H1 (cell line): ENCODE measurements around the gene LPP. TPM values are rescaled to one million over a fixed set of nuclear protein-coding genes. Genes with fewer than 3 reads are reported as not detected.
A peak's percentile ranks its signal among the peaks of the same experiment; 100 is the strongest.

Experiments used
- CTCF ChIA-PET: fragments of 300-600 bp; sonication (Branson Sonifier 250); formaldehyde crosslinking; loops from one replicate; lab custom pipeline; 2021; ENCODE audit not compliant: partially characterized antibody; lab: Charles Lee
- POLR2A ChIA-PET: fragments of 300-600 bp; sonication (Branson Sonifier 250); formaldehyde crosslinking; loops from one replicate; lab custom pipeline; 2021; ENCODE audit warnings: inconsistent platforms; ENCODE audit not compliant: partially characterized antibody; lab: Charles Lee
- DNase-seq, 2 experiments: peaks; one replicate each; pipeline versions ENCODE4 v3.0.0 to v3.0.0-alpha.2; 2010 to 2022; ENCODE audit warnings: low spot score in 2 of 2, low read depth in 1 of 2, mixed read lengths in 1 of 2
- FAIRE-seq: peaks from 2 replicates; lab custom pipeline; 2011; peaks lifted over from hg19 to GRCh38; lab: Jason Lieb, UNC
- H2AFZ ChIP-seq: 2 replicates; pipeline ENCODE4 v1.8.1; 2012; ENCODE audit warnings: low read length, inconsistent platforms
- H2AK5ac ChIP-seq: 2 replicates; pipeline ENCODE4 v1.6.1; 2013; ENCODE audit warnings: low read depth, low read length
- H2BK120ac ChIP-seq: replicated peaks from 2 replicates; pipeline ENCODE3; 2013; ENCODE audit warnings: low read depth, low read length, inconsistent platforms
- H2BK12ac ChIP-seq: 2 replicates; pipeline ENCODE4 v1.6.1; 2013; ENCODE audit warnings: low read depth, low read length
- H2BK15ac ChIP-seq: 2 replicates; pipeline ENCODE4 v1.6.1; 2013; ENCODE audit warnings: low read length
- H2BK20ac ChIP-seq: 2 replicates; pipeline ENCODE4 v1.6.1; 2013; ENCODE audit warnings: low read length
- H2BK5ac ChIP-seq: 2 replicates; pipeline ENCODE4 v1.6.1; 2013; ENCODE audit warnings: low read depth, low read length
- H3K14ac ChIP-seq: 2 replicates; pipeline ENCODE4 v1.6.1; 2013; ENCODE audit warnings: inconsistent platforms; ENCODE audit not compliant: insufficient read length
- H3K18ac ChIP-seq: 2 replicates; pipeline ENCODE4 v1.6.1; 2013; ENCODE audit warnings: low read length; ENCODE audit errors: extremely low read depth
- H3K23ac ChIP-seq: 2 replicates; pipeline ENCODE4 v1.6.1; 2013; ENCODE audit warnings: inconsistent platforms; ENCODE audit not compliant: insufficient read length
- H3K23me2 ChIP-seq: 2 replicates; pipeline ENCODE4 v1.6.1; 2013; ENCODE audit warnings: low read depth, low read length
- H3K27ac ChIP-seq: 2 replicates; pipeline ENCODE4 v1.6.1; 2011; ENCODE audit warnings: low read depth, low read length, inconsistent platforms
- H3K27me3 ChIP-seq, 4 experiments: replicated peaks in 1 of 4; 1 replicate in 1 of 4; 2 replicates in 3 of 4; pipeline versions ENCODE4 v1.6.1 to v1.8.1; 2011 to 2013; ENCODE audit warnings: low read length in 3 of 4, mild to moderate bottlenecking in 3 of 4, inconsistent platforms in 2 of 4, mixed read lengths in 2 of 4, moderate library complexity in 1 of 4; ENCODE audit not compliant: control insufficient read depth in 3 of 4, insufficient read depth in 3 of 4; ENCODE audit errors: extremely low read depth in 1 of 4
- H3K36me3 ChIP-seq, 4 experiments: 2 replicates each; pipeline versions ENCODE4 v1.6.1 to v1.8.1; 2011 to 2013; ENCODE audit warnings: mild to moderate bottlenecking in 4 of 4, low read length in 3 of 4, moderate library complexity in 2 of 4, control low read depth in 1 of 4, inconsistent platforms in 1 of 4; ENCODE audit not compliant: insufficient read depth in 4 of 4, control insufficient read depth in 2 of 4
- H3K4ac ChIP-seq: replicated peaks from 2 replicates; pipeline ENCODE3; 2013; ENCODE audit warnings: low read length, low read depth, mixed read lengths, inconsistent platforms; ENCODE audit not compliant: insufficient read length
- H3K4me1 ChIP-seq, 4 experiments: replicated peaks in 1 of 4; 1 replicate in 1 of 4; 2 replicates in 3 of 4; pipeline versions ENCODE4 v1.6.1 to v1.8.1; 2011 to 2013; ENCODE audit warnings: low read length in 3 of 4, inconsistent platforms in 2 of 4, mixed read lengths in 1 of 4; ENCODE audit not compliant: insufficient read depth in 4 of 4, control insufficient read depth in 3 of 4
- H3K4me2 ChIP-seq, 2 experiments: 2 replicates each; pipeline versions ENCODE4 v1.6.1 to v1.8.1; 2011 to 2013; ENCODE audit warnings: low read depth in 2 of 2, low read length in 2 of 2, control low read depth in 1 of 2, inconsistent platforms in 1 of 2, mild to moderate bottlenecking in 1 of 2; ENCODE audit not compliant: insufficient read depth in 1 of 2
- H3K4me3 ChIP-seq, 4 experiments: fragments of 200-600, 300-600 bp in 1 of 4; sonication (generic), shearing (Covaris generic), sonication (Bioruptor Twin) in 1 of 4; 2 replicates each; pipeline versions ENCODE4 v1.5.1 to v1.8.1; 2011 to 2016; ENCODE audit warnings: low read length in 4 of 4, low read depth in 3 of 4, control low read depth in 2 of 4, inconsistent platforms in 2 of 4, mild to moderate bottlenecking in 2 of 4, mixed read lengths in 1 of 4, moderate library complexity in 1 of 4; ENCODE audit not compliant: insufficient read depth in 2 of 4; ENCODE audit errors: extremely low read depth in 1 of 4
- H3K56ac ChIP-seq: replicated peaks from 2 replicates; pipeline ENCODE3; 2013; ENCODE audit warnings: low read depth, mild to moderate bottlenecking, mixed read lengths, low read length, inconsistent platforms; ENCODE audit not compliant: insufficient read length
- H3K79me1 ChIP-seq: 2 replicates; pipeline ENCODE4 v1.6.1; 2013; ENCODE audit warnings: low read depth, low read length, control low read depth
- H3K79me2 ChIP-seq, 2 experiments: 2 replicates each; pipeline versions ENCODE4 v1.6.1 to v1.8.1; 2012 to 2013; ENCODE audit warnings: low read length in 2 of 2, mild to moderate bottlenecking in 2 of 2, inconsistent platforms in 1 of 2; ENCODE audit not compliant: insufficient read depth in 2 of 2, control insufficient read depth in 1 of 2
- H3K9ac ChIP-seq, 4 experiments: replicated peaks in 1 of 4; 1 replicate in 1 of 4; 2 replicates in 3 of 4; pipeline versions ENCODE4 v1.6.1 to v1.8.1; 2011 to 2013; ENCODE audit warnings: low read depth in 3 of 4, low read length in 3 of 4, control low read depth in 2 of 4, mild to moderate bottlenecking in 2 of 4, moderate library complexity in 2 of 4, inconsistent platforms in 1 of 4; ENCODE audit errors: extremely low read depth in 1 of 4
- H3K9me3 ChIP-seq, 2 experiments: 2 replicates each; pipeline versions ENCODE4 v1.6.1 to v1.8.1; 2012 to 2013; ENCODE audit warnings: mild to moderate bottlenecking in 2 of 2, moderate library complexity in 2 of 2, control low read depth in 1 of 2, inconsistent platforms in 1 of 2, low read depth in 1 of 2, low read length in 1 of 2, mixed read lengths in 1 of 2; ENCODE audit not compliant: insufficient read depth in 2 of 2
- H4K20me1 ChIP-seq, 2 experiments: replicated peaks in 1 of 2; 2 replicates each; pipeline versions ENCODE3 to v1.8.1; 2011 to 2013; ENCODE audit warnings: inconsistent platforms in 2 of 2, low read length in 2 of 2, mild to moderate bottlenecking in 1 of 2; ENCODE audit not compliant: insufficient read depth in 2 of 2, control insufficient read depth in 1 of 2
- H4K5ac ChIP-seq: 2 replicates; pipeline ENCODE4 v1.6.1; 2013; ENCODE audit warnings: low read length, low read depth, mixed read lengths, inconsistent platforms; ENCODE audit not compliant: insufficient read length
- H4K8ac ChIP-seq: 2 replicates; pipeline ENCODE4 v1.8.0; 2013; ENCODE audit warnings: mild to moderate bottlenecking, moderate library complexity, low read length, inconsistent platforms; ENCODE audit not compliant: insufficient read depth; ENCODE audit errors: extremely low read depth
- H4K91ac ChIP-seq: replicated peaks from 2 replicates; pipeline ENCODE3; 2013; ENCODE audit warnings: low read length, mixed read lengths, inconsistent platforms; ENCODE audit not compliant: insufficient read length
- BCL11A ChIP-seq, 2 experiments: IDR thresholded peaks; one replicate each; pipeline ENCODE4 v1.6.1; 2011; ENCODE audit warnings: low read depth in 2 of 2, low read length in 2 of 2, mild to moderate bottlenecking in 2 of 2
- CHD1 ChIP-seq: IDR thresholded peaks from 2 replicates; pipeline ENCODE4 v1.6.1; 2012; ENCODE audit warnings: low read depth, low read length, improper control_type of control experiment
- CHD2 ChIP-seq: IDR thresholded peaks from 2 replicates; pipeline ENCODE4 v1.6.1; 2012; ENCODE audit warnings: low read length, improper control_type of control experiment
- EGR1 ChIP-seq: IDR thresholded peaks from 2 replicates; pipeline ENCODE4 v1.6.1; 2011; ENCODE audit warnings: low read depth, low read length, borderline replicate concordance
- POU5F1 ChIP-seq: IDR thresholded peaks from 2 replicates; pipeline ENCODE4 v1.6.1; 2011; ENCODE audit warnings: low read depth, mild to moderate bottlenecking, low read length, moderate library complexity
- RBBP5 ChIP-seq: IDR thresholded peaks from 2 replicates; pipeline ENCODE4 v1.7.1; 2012; ENCODE audit warnings: low read depth, mild to moderate bottlenecking, inconsistent platforms, low read length, moderate library complexity, borderline replicate concordance
- ZNF274 ChIP-seq: IDR thresholded peaks from 2 replicates; pipeline ENCODE4 v1.7.0; 2012; ENCODE audit warnings: low read length, borderline replicate concordance; ENCODE audit errors: extremely low read depth
- WGBS, 2 experiments: shearing (Covaris generic) in 1 of 2; methylation state at CpG; one replicate each; pipeline versions ENCODE4 v1.1.6 to v1.1.7; 2013 to 2015; ENCODE audit warnings: low lambda C conversion rate in 2 of 2, mixed read lengths in 2 of 2, inconsistent platforms in 1 of 2, low coverage in 1 of 2, missing lambda C conversion rate in 1 of 2; ENCODE audit not compliant: insufficient replicate concordance in 2 of 2, insufficient coverage in 1 of 2, insufficient read length in 1 of 2; ENCODE audit errors: extremely low coverage in 1 of 2, missing lambda C conversion rate in 1 of 2; 5-methylcytosine and 5-hydroxymethylcytosine counted together
- polyA plus RNA-seq, 7 experiments: library from polyadenylated mRNA; depleted of rRNA in 3 of 7; stranded (reverse) in 5 of 7; unstranded in 2 of 7; fragments of >200 nt in 5 of 7; fragments of 200-250 nt in 2 of 7; gene quantifications; 1 replicate in 5 of 7; 2 replicates in 1 of 7; 4 replicates in 1 of 7; pipeline versions ENCODE4 v1.2.1 to v1.2.3, GENCODE V29; 2011 to 2013; ENCODE audit warnings: missing spikeins in 2 of 7, mixed read lengths in 2 of 7
- total RNA-seq: library from RNA; stranded (reverse); fragmentation: NEBNext Ultra II Directional; extraction: Animal tissue kit (Norgen Biotek cat#: 25700); gene quantifications from 2 replicates; pipeline ENCODE4 v1.2.1, GENCODE V29; 2021
- TF ChIP-seq, protein P1 (sequence below), 3 experiments: IDR thresholded peaks; 1 replicate in 2 of 3; 2 replicates in 1 of 3; pipeline versions ENCODE4 v1.5.1 to v1.6.1; 2011; ENCODE audit warnings: low read length in 3 of 3, mild to moderate bottlenecking in 3 of 3, inconsistent platforms in 2 of 3, low read depth in 1 of 3, moderate library complexity in 1 of 3; ENCODE audit not compliant: insufficient read depth in 1 of 3; ENCODE audit errors: control extremely low read depth in 1 of 3
- TF ChIP-seq, protein P2 (sequence below): IDR thresholded peaks from 2 replicates; pipeline ENCODE4 v1.6.1; 2012; ENCODE audit warnings: low read length, inconsistent platforms

The LPP gene
- total and polyA plus RNA-seq, 2 of the 8 experiments (the other 6 are each of a cell fraction or from before 2014, with no cell fraction given): 10.0 to 53.3 TPM

DNA sequence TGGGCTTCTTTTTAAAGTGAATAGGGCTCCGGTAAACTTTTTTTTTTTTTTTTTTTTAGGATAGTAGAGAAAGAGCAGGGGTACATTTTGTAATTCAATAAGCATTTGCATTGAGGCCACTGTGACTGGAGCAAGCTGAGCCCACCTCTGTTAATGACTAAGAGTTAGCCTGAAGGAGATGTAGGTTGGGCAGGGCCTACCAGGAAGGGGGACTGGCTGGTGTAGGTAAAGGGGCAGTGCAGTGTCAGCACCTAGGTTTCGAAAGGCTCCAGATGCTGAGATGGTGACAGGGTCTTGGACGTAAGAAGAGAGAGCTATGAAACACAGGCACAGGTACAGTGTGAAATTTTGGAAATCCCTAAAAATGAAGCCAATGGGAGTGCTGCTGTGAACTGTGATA is 30.7 kb downstream of the LPP start:
- H3K18ac ChIP-seq: no peak overlapping the region
- no peaks in the 10 kb centered on the region for H3K23me2 ChIP-seq
- no peak overlapping the region; a peak in 1 of 7 replicates for H3K9ac ChIP-seq
- H2BK20ac ChIP-seq: no peak overlapping the region
- H2BK120ac ChIP-seq: no peak overlapping the region
- no peak overlapping the region for H3K23ac ChIP-seq
- no peak overlapping the region for H3K4ac ChIP-seq
- no peak overlapping the region for H4K5ac ChIP-seq
- ChIA-PET POLR2A (interaction anchor here (1.3 to 2.5 kb wide), 2 partner anchors 13 to 30 kb away, joined by 3 to 14 read pairs; partner anchors contain the start of gene LPP), CTCF (interaction anchor here (0.6 to 1.9 kb wide), 6 partner anchors 9 to 445 kb away, joined by 3 to 5 read pairs (median 4); no protein-coding TSS in a partner anchor)
- peaks cover 0 to 31% of the 10 kb centered on the region in 2 experiments; a peak in 2 of 4 replicates for H3K79me2 ChIP-seq
- no peak overlapping the region for H2BK15ac ChIP-seq
- 62% methylated on average over 3 of the region's 3 CpGs; no CpG with 5 or more reads in 1 of the 2 experiments for WGBS, 2 experiments
- H2BK5ac ChIP-seq: no peak overlapping the region
- H4K20me1 ChIP-seq: no peaks in the 10 kb centered on the region
- no peak overlapping the region for H3K27ac ChIP-seq
- H3K36me3 ChIP-seq: no peaks in the 10 kb centered on the region
- FAIRE-seq (no peak), DNase-seq (no peak)
- no peak overlapping the region for H2AFZ ChIP-seq
- no peak overlapping the region; the same call in 1 of the 2 replicates for H2AK5ac ChIP-seq
- no peak overlapping the region for H4K91ac ChIP-seq
- no peak overlapping the region for H3K4me3 ChIP-seq
- peaks cover 3 to 13% (median 8%) of the 10 kb centered on the region in 4 experiments for H3K4me1 ChIP-seq
- no peak overlapping the region for H3K14ac ChIP-seq
- no peak overlapping the region for H3K56ac ChIP-seq
- H2BK12ac ChIP-seq: no peak overlapping the region
- H3K79me1 ChIP-seq: peaks cover 3% of the 10 kb centered on the region
- no peaks in the 10 kb centered on the region for H3K27me3 ChIP-seq
- H3K9me3 ChIP-seq: no peaks in the 10 kb centered on the region
- no peak overlapping the region for H4K8ac ChIP-seq
- peak overlapping the region in 1 of 2 experiments; percentile 15; a peak in 2 of 4 replicates for H3K4me2 ChIP-seq
- no peak for TF ChIP-seq EGR1
- no peak for TF ChIP-seq RBBP5
- TF ChIP-seq, protein P1, sequence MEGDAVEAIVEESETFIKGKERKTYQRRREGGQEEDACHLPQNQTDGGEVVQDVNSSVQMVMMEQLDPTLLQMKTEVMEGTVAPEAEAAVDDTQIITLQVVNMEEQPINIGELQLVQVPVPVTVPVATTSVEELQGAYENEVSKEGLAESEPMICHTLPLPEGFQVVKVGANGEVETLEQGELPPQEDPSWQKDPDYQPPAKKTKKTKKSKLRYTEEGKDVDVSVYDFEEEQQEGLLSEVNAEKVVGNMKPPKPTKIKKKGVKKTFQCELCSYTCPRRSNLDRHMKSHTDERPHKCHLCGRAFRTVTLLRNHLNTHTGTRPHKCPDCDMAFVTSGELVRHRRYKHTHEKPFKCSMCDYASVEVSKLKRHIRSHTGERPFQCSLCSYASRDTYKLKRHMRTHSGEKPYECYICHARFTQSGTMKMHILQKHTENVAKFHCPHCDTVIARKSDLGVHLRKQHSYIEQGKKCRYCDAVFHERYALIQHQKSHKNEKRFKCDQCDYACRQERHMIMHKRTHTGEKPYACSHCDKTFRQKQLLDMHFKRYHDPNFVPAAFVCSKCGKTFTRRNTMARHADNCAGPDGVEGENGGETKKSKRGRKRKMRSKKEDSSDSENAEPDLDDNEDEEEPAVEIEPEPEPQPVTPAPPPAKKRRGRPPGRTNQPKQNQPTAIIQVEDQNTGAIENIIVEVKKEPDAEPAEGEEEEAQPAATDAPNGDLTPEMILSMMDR (IDR thresholded peaks at IDR 0.05; ENCODE audit: control extremely low read depth in 1 of 3, insufficient read depth in 1 of 3, low read depth in 1 of 3, low read length in 3 of 3): no peak
- no peak for TF ChIP-seq ZNF274
- no peak for TF ChIP-seq BCL11A (IDR thresholded peaks at IDR 0.05; ENCODE audit: low read depth in 2 of 2, low read length in 2 of 2)
- no peak for TF ChIP-seq POU5F1
- no peak for TF ChIP-seq CHD1
- TF ChIP-seq CHD2: no peak
- TF ChIP-seq, protein P2, sequence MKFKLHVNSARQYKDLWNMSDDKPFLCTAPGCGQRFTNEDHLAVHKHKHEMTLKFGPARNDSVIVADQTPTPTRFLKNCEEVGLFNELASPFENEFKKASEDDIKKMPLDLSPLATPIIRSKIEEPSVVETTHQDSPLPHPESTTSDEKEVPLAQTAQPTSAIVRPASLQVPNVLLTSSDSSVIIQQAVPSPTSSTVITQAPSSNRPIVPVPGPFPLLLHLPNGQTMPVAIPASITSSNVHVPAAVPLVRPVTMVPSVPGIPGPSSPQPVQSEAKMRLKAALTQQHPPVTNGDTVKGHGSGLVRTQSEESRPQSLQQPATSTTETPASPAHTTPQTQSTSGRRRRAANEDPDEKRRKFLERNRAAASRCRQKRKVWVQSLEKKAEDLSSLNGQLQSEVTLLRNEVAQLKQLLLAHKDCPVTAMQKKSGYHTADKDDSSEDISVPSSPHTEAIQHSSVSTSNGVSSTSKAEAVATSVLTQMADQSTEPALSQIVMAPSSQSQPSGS: no peak
